K562 (cell line): ENCODE results near the gene HTRA3. TPM values are rescaled to one million over a fixed set of nuclear protein-coding genes. Genes with fewer than 3 reads are reported as not detected.

ENCODE experiments used
- CAMTA2 ChIP-seq: fragments of 250-450 bp; sonication (Bioruptor Pico); conservative IDR thresholded peaks from 2 replicates; pipeline ENCODE4 v1.5.1; 2022
- GATAD2A ChIP-seq: fragments of 450-650 bp; IDR thresholded peaks from 2 replicates; pipeline ENCODE4 v1.6.1; 2017
- ILF3 ChIP-seq: fragments of 450-650 bp; IDR thresholded peaks from 2 replicates; pipeline ENCODE4 v1.6.1; 2018; ENCODE audit warnings: antibody characterized with exemption, mild to moderate bottlenecking, moderate library complexity, borderline replicate concordance
- MCM7 ChIP-seq, 2 experiments: fragments of 450-650 bp; IDR thresholded peaks; 2 replicates each; pipeline ENCODE4 v1.6.1; 2016 to 2018
- RFX5 ChIP-seq: IDR thresholded peaks from 2 replicates; pipeline ENCODE4 v1.6.1; 2011; ENCODE audit warnings: low read depth, mild to moderate bottlenecking, improper control_type of control experiment, low read length
- TAF15 ChIP-seq: fragments of 200-400 bp; formaldehyde crosslinking; IDR thresholded peaks from 2 replicates; pipeline ENCODE4 v1.6.1; 2017; ENCODE audit warnings: mild to moderate bottlenecking, low read depth, low read length, moderate library complexity
- TCFL5 ChIP-seq: fragments of 250-450 bp; sonication (Bioruptor Pico); conservative IDR thresholded peaks from 2 replicates; pipeline ENCODE4 v1.6.1; 2021; ENCODE audit warnings: mild to moderate bottlenecking, moderate library complexity, matching md5 sums
- ZBTB17 ChIP-seq: fragments of 450-650 bp; formaldehyde crosslinking; IDR thresholded peaks from 2 replicates; pipeline ENCODE4 v1.4.0; 2020; ENCODE audit warnings: mild to moderate bottlenecking
- ZNF407 ChIP-seq: fragments of 450-650 bp; IDR thresholded peaks from 2 replicates; pipeline ENCODE4 v1.6.1; 2016; ENCODE audit warnings: low read depth
- ZNF561 ChIP-seq: fragments of 450-650 bp; formaldehyde crosslinking; conservative IDR thresholded peaks from 2 replicates; pipeline ENCODE4 v1.4.0; 2020; ENCODE audit warnings: mild to moderate bottlenecking, moderate library complexity
- polyA plus RNA-seq, 8 experiments: library from polyadenylated mRNA; depleted of rRNA in 4 of 8; stranded (reverse) in 5 of 8; unstranded in 3 of 8; fragments of >200 nt; fragmentation: Nextera tagmentation in 2 of 8; fragmentation: Illumina TruSeq in 1 of 8; extraction: Ambion mirVana in 2 of 8; extraction: Trizol in 1 of 8; gene quantifications; 2 replicates each; pipeline versions ENCODE4 v1.2.1 to v1.2.3, GENCODE V29; 2011 to 2014; ENCODE audit warnings: inconsistent platforms in 1 of 8, missing spikeins in 1 of 8
- total RNA-seq, 7 experiments: library from RNA; depleted of rRNA in 6 of 7; stranded (reverse); fragments of >200 nt in 6 of 7; fragmentation: Illumina TruSeq in 2 of 7; extraction: Trizol in 2 of 7; gene quantifications; 2 replicates each; pipeline versions ENCODE4 v1.2.1 to v1.2.3, GENCODE V29; 2011 to 2021; ENCODE audit warnings: low replicate concordance in 1 of 7
- TF ChIP-seq, protein P1 (sequence below): IDR thresholded peaks from 3 replicates; pipeline ENCODE4 v1.6.1; 2011; ENCODE audit warnings: borderline replicate concordance, mild to moderate bottlenecking, moderate library complexity; ENCODE audit not compliant: insufficient read length; ENCODE audit errors: extremely low read depth
- TF ChIP-seq, protein P2 (sequence below): fragments of 450-650 bp; formaldehyde crosslinking; IDR thresholded peaks from 2 replicates; pipeline ENCODE4 v1.4.0; 2020; ENCODE audit warnings: mild to moderate bottlenecking, mixed read lengths
- TF ChIP-seq, protein P3 (sequence below): fragments of 200-800 bp; sonication (Bioruptor generic); IDR thresholded peaks from 2 replicates; pipeline ENCODE4 v1.6.1; 2017; ENCODE audit warnings: missing genetic modification characterization, missing compliant biosample characterization

HTRA3 gene
- total and polyA plus RNA-seq, 9 of the 15 experiments (the other 6 are each of a cell fraction or from before 2014, with no cell fraction given) = 0.04 TPM; not detected in 8

GRCh38 chr4:8303485-8304281 is 34.1 kb downstream of the HTRA3 start (continued):
- TF ChIP-seq CAMTA2 (CRISPR knock-in tag) (no peak), ILF3 (no peak), GATAD2A (peak; percentile 98), ZNF561 (CRISPR knock-in tag) (no peak), ZNF407 (peak; percentile 64; the same call in 1 of the 2 replicates), ZBTB17 (CRISPR knock-in tag) (no peak; the same call in 1 of the 2 replicates), TAF15 (no peak), TCFL5 (CRISPR knock-in tag) (no peak), RFX5 (0 out of 2 replicates have a peak, but pooled peaks have one; percentile 36), MCM7 (IDR thresholded peaks at IDR 0.05) (peak; percentile 97 to 100)
- TF ChIP-seq, protein P1, sequence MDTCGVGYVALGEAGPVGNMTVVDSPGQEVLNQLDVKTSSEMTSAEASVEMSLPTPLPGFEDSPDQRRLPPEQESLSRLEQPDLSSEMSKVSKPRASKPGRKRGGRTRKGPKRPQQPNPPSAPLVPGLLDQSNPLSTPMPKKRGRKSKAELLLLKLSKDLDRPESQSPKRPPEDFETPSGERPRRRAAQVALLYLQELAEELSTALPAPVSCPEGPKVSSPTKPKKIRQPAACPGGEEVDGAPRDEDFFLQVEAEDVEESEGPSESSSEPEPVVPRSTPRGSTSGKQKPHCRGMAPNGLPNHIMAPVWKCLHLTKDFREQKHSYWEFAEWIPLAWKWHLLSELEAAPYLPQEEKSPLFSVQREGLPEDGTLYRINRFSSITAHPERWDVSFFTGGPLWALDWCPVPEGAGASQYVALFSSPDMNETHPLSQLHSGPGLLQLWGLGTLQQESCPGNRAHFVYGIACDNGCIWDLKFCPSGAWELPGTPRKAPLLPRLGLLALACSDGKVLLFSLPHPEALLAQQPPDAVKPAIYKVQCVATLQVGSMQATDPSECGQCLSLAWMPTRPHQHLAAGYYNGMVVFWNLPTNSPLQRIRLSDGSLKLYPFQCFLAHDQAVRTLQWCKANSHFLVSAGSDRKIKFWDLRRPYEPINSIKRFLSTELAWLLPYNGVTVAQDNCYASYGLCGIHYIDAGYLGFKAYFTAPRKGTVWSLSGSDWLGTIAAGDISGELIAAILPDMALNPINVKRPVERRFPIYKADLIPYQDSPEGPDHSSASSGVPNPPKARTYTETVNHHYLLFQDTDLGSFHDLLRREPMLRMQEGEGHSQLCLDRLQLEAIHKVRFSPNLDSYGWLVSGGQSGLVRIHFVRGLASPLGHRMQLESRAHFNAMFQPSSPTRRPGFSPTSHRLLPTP = no peak
- TF ChIP-seq, protein P2, sequence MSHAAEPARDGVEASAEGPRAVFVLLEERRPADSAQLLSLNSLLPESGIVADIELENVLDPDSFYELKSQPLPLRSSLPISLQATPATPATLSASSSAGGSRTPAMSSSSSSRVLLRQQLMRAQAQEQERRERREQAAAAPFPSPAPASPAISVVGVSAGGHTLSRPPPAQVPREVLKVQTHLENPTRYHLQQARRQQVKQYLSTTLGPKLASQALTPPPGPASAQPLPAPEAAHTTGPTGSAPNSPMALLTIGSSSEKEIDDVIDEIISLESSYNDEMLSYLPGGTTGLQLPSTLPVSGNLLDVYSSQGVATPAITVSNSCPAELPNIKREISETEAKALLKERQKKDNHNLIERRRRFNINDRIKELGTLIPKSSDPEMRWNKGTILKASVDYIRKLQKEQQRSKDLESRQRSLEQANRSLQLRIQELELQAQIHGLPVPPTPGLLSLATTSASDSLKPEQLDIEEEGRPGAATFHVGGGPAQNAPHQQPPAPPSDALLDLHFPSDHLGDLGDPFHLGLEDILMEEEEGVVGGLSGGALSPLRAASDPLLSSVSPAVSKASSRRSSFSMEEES (CRISPR knock-in tag) = peak; percentile 18; the same call in 1 of the 2 replicates
- TF ChIP-seq, protein P3, sequence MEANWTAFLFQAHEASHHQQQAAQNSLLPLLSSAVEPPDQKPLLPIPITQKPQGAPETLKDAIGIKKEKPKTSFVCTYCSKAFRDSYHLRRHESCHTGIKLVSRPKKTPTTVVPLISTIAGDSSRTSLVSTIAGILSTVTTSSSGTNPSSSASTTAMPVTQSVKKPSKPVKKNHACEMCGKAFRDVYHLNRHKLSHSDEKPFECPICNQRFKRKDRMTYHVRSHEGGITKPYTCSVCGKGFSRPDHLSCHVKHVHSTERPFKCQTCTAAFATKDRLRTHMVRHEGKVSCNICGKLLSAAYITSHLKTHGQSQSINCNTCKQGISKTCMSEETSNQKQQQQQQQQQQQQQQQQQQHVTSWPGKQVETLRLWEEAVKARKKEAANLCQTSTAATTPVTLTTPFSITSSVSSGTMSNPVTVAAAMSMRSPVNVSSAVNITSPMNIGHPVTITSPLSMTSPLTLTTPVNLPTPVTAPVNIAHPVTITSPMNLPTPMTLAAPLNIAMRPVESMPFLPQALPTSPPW (CRISPR knock-in tag) = peak; percentile 59
